Neural cell (in vitro differentiated cells): ENCODE data around the gene OARD1. TPM values are rescaled to one million over a fixed set of nuclear protein-coding genes. Genes with fewer than 3 reads are reported as not detected.

Experiments used
- H2AFZ ChIP-seq: fragments of 200-600, 300-800 bp; sonication (generic), shearing (Covaris generic); 2 replicates; pipeline ENCODE4 v1.6.0; 2014; ENCODE audit warnings: low read depth, mild to moderate bottlenecking, antibody characterized with exemption, low read length, moderate library complexity
- H3F3A ChIP-seq: fragments of 200-600 bp; shearing (Covaris generic); 2 replicates; pipeline ENCODE4 v1.6.1; 2016; ENCODE audit warnings: mild to moderate bottlenecking, moderate library complexity, mixed read lengths, antibody characterized with exemption, low read length; ENCODE audit not compliant: insufficient read depth, poor library complexity, severe bottlenecking
- H3K27ac ChIP-seq: fragments of 200-600, 300-800 bp; sonication (generic), shearing (Covaris generic); 2 replicates; pipeline ENCODE4 v1.5.1; 2014; ENCODE audit warnings: mild to moderate bottlenecking, low read length, moderate library complexity
- H3K27me3 ChIP-seq: fragments of 300-800, 200-600 bp; sonication (generic), shearing (Covaris generic); 2 replicates; pipeline ENCODE4 v1.6.0; 2014; ENCODE audit warnings: mild to moderate bottlenecking, low read depth, low read length, moderate library complexity; ENCODE audit not compliant: insufficient read depth
- H3K36me3 ChIP-seq: fragments of 300-800, 200-600 bp; sonication (generic), shearing (Covaris generic); 2 replicates; pipeline ENCODE4 v1.5.1; 2014; ENCODE audit warnings: mild to moderate bottlenecking, antibody characterized with exemption, low read length, moderate library complexity; ENCODE audit not compliant: insufficient read depth
- H3K4me2 ChIP-seq: fragments of 300-800, 200-600 bp; sonication (generic), shearing (Covaris generic); 2 replicates; pipeline ENCODE4 v1.6.0; 2014; ENCODE audit warnings: mild to moderate bottlenecking, low read length
- H3K4me3 ChIP-seq: fragments of 300-800, 200-600 bp; sonication (generic), shearing (Covaris generic); 2 replicates; pipeline ENCODE4 v1.5.1; 2014; ENCODE audit warnings: mild to moderate bottlenecking, low read length, moderate library complexity
- H3K79me2 ChIP-seq: fragments of 200-600 bp; shearing (Covaris generic); replicated peaks from 2 replicates; pipeline ENCODE4 v1.6.0; 2014; ENCODE audit warnings: mild to moderate bottlenecking, low read length, moderate library complexity; ENCODE audit not compliant: insufficient read depth
- H3K9ac ChIP-seq: fragments of 300-800, 200-600 bp; sonication (generic), shearing (Covaris generic); 2 replicates; pipeline ENCODE4 v1.6.1; 2016; ENCODE audit warnings: mild to moderate bottlenecking, low read length, mixed read lengths
- H3K9me2 ChIP-seq: fragments of 200-600 bp; shearing (Covaris generic); 2 replicates; pipeline ENCODE4 v1.6.1; 2016; ENCODE audit warnings: mild to moderate bottlenecking, low read length, mixed read lengths; ENCODE audit not compliant: insufficient read depth
- H3K9me3 ChIP-seq: fragments of 200-600, 300-800 bp; sonication (generic), shearing (Covaris generic); 2 replicates; pipeline ENCODE4 v1.6.1; 2016; ENCODE audit warnings: mild to moderate bottlenecking, mixed run types, low read length, moderate library complexity, mixed read lengths
- H4K20me1 ChIP-seq: fragments of 200-600 bp; shearing (Covaris generic); 2 replicates; pipeline ENCODE4 v1.6.1; 2016; ENCODE audit warnings: mild to moderate bottlenecking, mixed run types; ENCODE audit not compliant: insufficient read depth
- EP300 ChIP-seq: fragments of 450-650 bp; conservative IDR thresholded peaks from 2 replicates; pipeline ENCODE4 v1.6.1; 2014; ENCODE audit warnings: antibody characterized with exemption, mild to moderate bottlenecking, moderate library complexity; ENCODE audit not compliant: poor library complexity, severe bottlenecking
- EZH2 ChIP-seq: fragments of 200-600, 300-800 bp; shearing (Covaris generic), sonication (generic); IDR thresholded peaks from 2 replicates; pipeline ENCODE4 v1.6.1; 2014; ENCODE audit warnings: antibody characterized with exemption, low read length, borderline replicate concordance, mild to moderate bottlenecking; ENCODE audit not compliant: insufficient read depth, poor library complexity, severe bottlenecking
- MXI1 ChIP-seq: fragments of 450-650 bp; conservative IDR thresholded peaks from 2 replicates; pipeline ENCODE4 v1.6.1; 2014; ENCODE audit warnings: antibody characterized with exemption, mild to moderate bottlenecking; ENCODE audit not compliant: poor library complexity, severe bottlenecking
- POLR2AphosphoS5 ChIP-seq: IDR thresholded peaks from 2 replicates; pipeline ENCODE4 v1.6.1; 2012
- RAD21 ChIP-seq: fragments of 450-650 bp; conservative IDR thresholded peaks from 2 replicates; pipeline ENCODE4 v1.6.1; 2014; ENCODE audit warnings: antibody characterized with exemption, mild to moderate bottlenecking, moderate library complexity
- SMC3 ChIP-seq: fragments of 450-650 bp; conservative IDR thresholded peaks from 2 replicates; pipeline ENCODE4 v1.6.1; 2014; ENCODE audit warnings: antibody characterized with exemption, mild to moderate bottlenecking, moderate library complexity; ENCODE audit not compliant: poor library complexity
- TAF1 ChIP-seq: IDR thresholded peaks from 2 replicates; pipeline ENCODE4 v1.6.1; 2012; ENCODE audit warnings: low read depth
- polyA plus RNA-seq: library from polyadenylated mRNA; depleted of rRNA; stranded (reverse); fragments of >200 nt; gene quantifications from 2 replicates; pipeline ENCODE4 v1.2.3, GENCODE V29; 2014
- TF ChIP-seq, protein P1 (sequence below): fragments of 450-650 bp; IDR thresholded peaks from 2 replicates; pipeline ENCODE4 v1.5.1; 2014; ENCODE audit warnings: antibody characterized with exemption, mild to moderate bottlenecking, moderate library complexity; ENCODE audit not compliant: poor library complexity, severe bottlenecking
- TF ChIP-seq, protein P2 (sequence below): IDR thresholded peaks from 2 replicates; pipeline ENCODE4 v1.6.1; 2012; ENCODE audit warnings: borderline replicate concordance

Gene OARD1
- polyA plus RNA-seq, 1 donor from 2014 or later, result 38.7 TPM

DNA sequence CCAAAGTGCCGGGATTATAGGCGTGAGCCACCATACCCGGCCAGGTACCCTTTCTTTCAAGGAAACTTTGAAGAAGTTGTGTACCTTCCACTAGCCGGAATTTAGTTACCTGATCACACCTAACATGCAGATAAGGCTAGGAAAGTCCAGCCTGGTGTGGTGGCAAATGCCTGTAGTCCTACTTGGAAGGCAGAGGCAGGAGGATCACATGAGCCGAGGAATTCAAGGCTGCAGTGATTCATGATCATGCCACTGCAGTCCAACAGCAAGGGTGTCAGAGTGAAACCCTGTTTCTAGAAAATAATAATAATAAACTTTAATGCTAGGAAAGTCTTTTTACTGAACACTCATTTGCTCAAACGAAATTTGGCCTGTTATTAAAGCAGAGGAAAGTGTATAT, 21.6 kb upstream of the OARD1 start:
- Histone ChIP-seq H3K36me3 (peaks cover 19% of the 10 kb centered on the region), H3K9me3 (no peaks in the 10 kb centered on the region), H4K20me1 (no peaks in the 10 kb centered on the region), H3K79me2 (no peaks in the 10 kb centered on the region), H3K27ac (no peak overlapping the region), H3F3A (no peaks in the 10 kb centered on the region), H3K9me2 (no peaks in the 10 kb centered on the region), H2AFZ (no peak overlapping the region), H3K4me2 (no peak overlapping the region), H3K27me3 (no peaks in the 10 kb centered on the region), H3K4me3 (no peak overlapping the region), H3K9ac (no peak overlapping the region)
- no peak for TF ChIP-seq SMC3

DNA sequence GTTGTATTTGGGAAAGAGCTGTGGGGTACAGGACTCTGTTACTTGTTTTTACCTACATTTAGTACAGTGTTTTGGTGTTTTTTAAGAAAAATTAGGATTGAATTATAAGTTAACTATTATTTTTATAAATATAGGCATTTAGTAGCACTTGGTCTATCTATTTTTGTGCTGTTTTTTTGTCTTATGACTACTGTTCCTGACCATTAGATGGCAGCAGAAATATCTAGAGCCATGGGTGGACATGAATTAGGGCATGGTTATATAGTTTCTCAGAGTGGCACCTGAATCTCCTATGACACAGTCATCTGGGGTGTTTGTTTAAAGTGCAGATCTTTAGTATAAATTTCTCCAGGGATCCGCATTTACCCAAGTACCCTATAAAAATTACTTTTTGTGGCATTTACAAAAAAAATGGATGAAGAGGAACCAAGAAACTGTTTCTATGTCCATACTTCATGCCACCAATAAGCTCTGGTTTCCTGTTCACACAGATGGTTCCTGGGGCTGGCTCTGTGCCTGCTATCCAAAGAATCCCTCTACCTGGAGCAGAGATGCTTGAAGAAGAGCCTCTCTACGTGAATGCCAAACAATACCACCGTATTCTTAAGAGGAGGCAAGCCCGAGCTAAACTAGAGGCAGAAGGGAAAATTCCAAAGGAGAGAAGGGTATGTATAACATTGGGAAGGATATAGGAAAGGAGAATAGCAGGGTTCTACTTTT, 20.4 kb upstream of the OARD1 start:
- peaks cover 14% of the 10 kb centered on the region for H3K36me3 ChIP-seq
- no peaks in the 10 kb centered on the region for H3K9me3 ChIP-seq
- no peaks in the 10 kb centered on the region for H3K27me3 ChIP-seq
- no peak overlapping the region for H3K9ac ChIP-seq
- no peak overlapping the region for H3K4me2 ChIP-seq
- TF ChIP-seq RAD21 (peak; percentile 66), SMC3 (peak; percentile 80), TAF1 (no peak)
- TF ChIP-seq, protein P1, sequence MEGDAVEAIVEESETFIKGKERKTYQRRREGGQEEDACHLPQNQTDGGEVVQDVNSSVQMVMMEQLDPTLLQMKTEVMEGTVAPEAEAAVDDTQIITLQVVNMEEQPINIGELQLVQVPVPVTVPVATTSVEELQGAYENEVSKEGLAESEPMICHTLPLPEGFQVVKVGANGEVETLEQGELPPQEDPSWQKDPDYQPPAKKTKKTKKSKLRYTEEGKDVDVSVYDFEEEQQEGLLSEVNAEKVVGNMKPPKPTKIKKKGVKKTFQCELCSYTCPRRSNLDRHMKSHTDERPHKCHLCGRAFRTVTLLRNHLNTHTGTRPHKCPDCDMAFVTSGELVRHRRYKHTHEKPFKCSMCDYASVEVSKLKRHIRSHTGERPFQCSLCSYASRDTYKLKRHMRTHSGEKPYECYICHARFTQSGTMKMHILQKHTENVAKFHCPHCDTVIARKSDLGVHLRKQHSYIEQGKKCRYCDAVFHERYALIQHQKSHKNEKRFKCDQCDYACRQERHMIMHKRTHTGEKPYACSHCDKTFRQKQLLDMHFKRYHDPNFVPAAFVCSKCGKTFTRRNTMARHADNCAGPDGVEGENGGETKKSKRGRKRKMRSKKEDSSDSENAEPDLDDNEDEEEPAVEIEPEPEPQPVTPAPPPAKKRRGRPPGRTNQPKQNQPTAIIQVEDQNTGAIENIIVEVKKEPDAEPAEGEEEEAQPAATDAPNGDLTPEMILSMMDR, result peak; percentile 63
- H3F3A ChIP-seq, result no peaks in the 10 kb centered on the region
- H3K79me2 ChIP-seq, result no peaks in the 10 kb centered on the region
- H3K4me3 ChIP-seq, result no peak overlapping the region
- H3K27ac ChIP-seq, result no peak overlapping the region
- H3K9me2 ChIP-seq, result no peaks in the 10 kb centered on the region
- H2AFZ ChIP-seq, result no peak overlapping the region
- H4K20me1 ChIP-seq, result no peaks in the 10 kb centered on the region

DNA sequence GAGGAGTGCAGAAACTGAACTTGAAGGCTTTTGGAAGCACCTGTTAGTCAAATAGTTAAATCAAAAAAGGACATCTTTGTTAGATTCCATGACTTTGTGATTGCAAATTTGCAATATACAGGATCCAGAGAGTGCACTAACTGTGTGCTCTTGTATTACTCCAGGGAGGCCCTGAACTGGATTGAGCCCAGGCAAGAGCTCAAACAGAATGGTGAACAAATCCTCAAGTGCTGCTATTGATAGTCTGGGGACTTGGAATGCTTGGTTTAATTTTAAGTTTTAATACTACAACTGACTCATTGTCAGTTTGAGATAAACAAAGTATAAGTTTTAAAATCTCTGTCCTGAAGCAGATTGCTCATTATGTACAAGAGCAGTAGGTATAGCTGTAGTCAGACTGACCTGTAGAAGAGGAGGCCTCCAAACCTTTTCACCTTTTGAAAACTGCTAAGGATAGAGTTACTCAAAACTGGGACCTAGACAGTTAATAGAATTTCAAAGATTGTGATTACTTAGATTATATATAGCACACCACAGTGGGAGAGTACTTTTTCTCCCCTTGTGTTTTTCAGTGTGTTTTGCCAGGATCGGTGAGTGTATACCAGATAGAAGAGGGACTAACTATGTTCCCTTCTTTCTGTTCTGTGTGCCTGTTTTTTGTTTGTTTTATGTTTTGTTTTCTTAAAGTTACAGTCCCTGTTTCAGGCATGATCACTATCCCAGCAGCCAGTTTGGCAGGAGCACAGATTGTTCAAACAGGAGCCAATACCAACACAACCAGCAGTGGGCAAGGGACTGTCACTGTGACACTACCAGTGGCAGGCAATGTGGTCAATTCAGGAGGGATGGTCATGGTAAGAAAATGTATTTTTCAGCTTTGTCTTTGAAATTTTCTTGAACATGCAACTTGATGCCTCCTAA, 18.9 kb upstream of the OARD1 start:
- Histone ChIP-seq H3K9ac (no peak overlapping the region), H3K27ac (no peak overlapping the region), H3K4me3 (no peak overlapping the region), H3K9me3 (no peaks in the 10 kb centered on the region), H3F3A (no peaks in the 10 kb centered on the region), H4K20me1 (no peaks in the 10 kb centered on the region), H2AFZ (no peak overlapping the region), H3K27me3 (no peaks in the 10 kb centered on the region), H3K4me2 (no peak overlapping the region), H3K36me3 (peaks cover 17% of the 10 kb centered on the region), H3K9me2 (no peaks in the 10 kb centered on the region), H3K79me2 (no peaks in the 10 kb centered on the region)
- TF ChIP-seq SMC3, result no peak
- TF ChIP-seq EP300, result no peak
- TF ChIP-seq EZH2, result no peak
- TF ChIP-seq, protein P2, sequence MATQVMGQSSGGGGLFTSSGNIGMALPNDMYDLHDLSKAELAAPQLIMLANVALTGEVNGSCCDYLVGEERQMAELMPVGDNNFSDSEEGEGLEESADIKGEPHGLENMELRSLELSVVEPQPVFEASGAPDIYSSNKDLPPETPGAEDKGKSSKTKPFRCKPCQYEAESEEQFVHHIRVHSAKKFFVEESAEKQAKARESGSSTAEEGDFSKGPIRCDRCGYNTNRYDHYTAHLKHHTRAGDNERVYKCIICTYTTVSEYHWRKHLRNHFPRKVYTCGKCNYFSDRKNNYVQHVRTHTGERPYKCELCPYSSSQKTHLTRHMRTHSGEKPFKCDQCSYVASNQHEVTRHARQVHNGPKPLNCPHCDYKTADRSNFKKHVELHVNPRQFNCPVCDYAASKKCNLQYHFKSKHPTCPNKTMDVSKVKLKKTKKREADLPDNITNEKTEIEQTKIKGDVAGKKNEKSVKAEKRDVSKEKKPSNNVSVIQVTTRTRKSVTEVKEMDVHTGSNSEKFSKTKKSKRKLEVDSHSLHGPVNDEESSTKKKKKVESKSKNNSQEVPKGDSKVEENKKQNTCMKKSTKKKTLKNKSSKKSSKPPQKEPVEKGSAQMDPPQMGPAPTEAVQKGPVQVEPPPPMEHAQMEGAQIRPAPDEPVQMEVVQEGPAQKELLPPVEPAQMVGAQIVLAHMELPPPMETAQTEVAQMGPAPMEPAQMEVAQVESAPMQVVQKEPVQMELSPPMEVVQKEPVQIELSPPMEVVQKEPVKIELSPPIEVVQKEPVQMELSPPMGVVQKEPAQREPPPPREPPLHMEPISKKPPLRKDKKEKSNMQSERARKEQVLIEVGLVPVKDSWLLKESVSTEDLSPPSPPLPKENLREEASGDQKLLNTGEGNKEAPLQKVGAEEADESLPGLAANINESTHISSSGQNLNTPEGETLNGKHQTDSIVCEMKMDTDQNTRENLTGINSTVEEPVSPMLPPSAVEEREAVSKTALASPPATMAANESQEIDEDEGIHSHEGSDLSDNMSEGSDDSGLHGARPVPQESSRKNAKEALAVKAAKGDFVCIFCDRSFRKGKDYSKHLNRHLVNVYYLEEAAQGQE, result no peak
- TF ChIP-seq, protein P1, result no peak
- TF ChIP-seq POLR2AphosphoS5, result no peak
- TF ChIP-seq MXI1, result no peak
- TF ChIP-seq RAD21, result no peak
- TF ChIP-seq TAF1, result no peak
